ENCODE data around the gene TRIP6. TPM values are rescaled to one million over a fixed set of nuclear protein-coding genes. Genes with fewer than 3 reads are reported as not detected.

Gene TRIP6
- total RNA-seq, 4 donors from 2014 or later, result 4.6 to 9.1 (median 7.3) TPM

DNA sequence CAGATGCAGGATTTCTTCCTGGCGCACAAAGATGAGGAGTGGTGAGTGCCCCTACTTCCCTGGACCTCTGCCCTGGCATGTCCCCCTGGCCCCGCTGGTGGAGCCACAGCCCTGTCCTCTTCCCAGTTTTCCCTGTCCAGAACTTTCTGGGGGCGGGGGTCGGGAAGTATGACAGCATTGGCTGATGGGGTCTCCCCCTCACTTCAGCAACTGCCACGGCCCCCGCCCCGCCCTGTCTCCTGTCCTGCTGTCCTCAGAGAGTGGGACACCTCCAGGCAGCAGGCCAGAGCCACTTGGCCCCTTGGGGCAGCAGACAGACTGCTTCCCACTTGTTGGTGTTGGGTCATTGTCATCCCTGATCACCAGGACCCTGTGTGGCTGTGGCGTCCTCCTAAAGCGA, 15.0 kb downstream of the TRIP6 start:
- Histone ChIP-seq H3K27ac (no peak overlapping the region), H3K9me3 (no peaks in the 10 kb centered on the region), H3K4me1 (peaks cover 15 to 16% of the 10 kb centered on the region in 2 donors), H3K27me3 (no peaks in the 10 kb centered on the region), H3K36me3 (peaks cover 0 to 75% of the 10 kb centered on the region in 2 donors), H3K4me3 (no peak overlapping the region)
- TF ChIP-seq, protein P1, sequence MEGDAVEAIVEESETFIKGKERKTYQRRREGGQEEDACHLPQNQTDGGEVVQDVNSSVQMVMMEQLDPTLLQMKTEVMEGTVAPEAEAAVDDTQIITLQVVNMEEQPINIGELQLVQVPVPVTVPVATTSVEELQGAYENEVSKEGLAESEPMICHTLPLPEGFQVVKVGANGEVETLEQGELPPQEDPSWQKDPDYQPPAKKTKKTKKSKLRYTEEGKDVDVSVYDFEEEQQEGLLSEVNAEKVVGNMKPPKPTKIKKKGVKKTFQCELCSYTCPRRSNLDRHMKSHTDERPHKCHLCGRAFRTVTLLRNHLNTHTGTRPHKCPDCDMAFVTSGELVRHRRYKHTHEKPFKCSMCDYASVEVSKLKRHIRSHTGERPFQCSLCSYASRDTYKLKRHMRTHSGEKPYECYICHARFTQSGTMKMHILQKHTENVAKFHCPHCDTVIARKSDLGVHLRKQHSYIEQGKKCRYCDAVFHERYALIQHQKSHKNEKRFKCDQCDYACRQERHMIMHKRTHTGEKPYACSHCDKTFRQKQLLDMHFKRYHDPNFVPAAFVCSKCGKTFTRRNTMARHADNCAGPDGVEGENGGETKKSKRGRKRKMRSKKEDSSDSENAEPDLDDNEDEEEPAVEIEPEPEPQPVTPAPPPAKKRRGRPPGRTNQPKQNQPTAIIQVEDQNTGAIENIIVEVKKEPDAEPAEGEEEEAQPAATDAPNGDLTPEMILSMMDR (IDR thresholded peaks at IDR 0.05 in 4 of 5, conservative IDR thresholded peaks at IDR 0.05 in 1 of 5), result no peak
- TF ChIP-seq POLR2A (IDR thresholded peaks at IDR 0.05), result no peak
- ATAC-seq (no peak), DNase-seq (no peak)
- intact Hi-C loops (cut with DNase I; ENCODE audit: low total_unique reads), result no loop called here
- in situ Hi-C loops (cut with MboI; ENCODE audit: low sequenced_read_pairs in 4 of 4), result no loop called here

DNA sequence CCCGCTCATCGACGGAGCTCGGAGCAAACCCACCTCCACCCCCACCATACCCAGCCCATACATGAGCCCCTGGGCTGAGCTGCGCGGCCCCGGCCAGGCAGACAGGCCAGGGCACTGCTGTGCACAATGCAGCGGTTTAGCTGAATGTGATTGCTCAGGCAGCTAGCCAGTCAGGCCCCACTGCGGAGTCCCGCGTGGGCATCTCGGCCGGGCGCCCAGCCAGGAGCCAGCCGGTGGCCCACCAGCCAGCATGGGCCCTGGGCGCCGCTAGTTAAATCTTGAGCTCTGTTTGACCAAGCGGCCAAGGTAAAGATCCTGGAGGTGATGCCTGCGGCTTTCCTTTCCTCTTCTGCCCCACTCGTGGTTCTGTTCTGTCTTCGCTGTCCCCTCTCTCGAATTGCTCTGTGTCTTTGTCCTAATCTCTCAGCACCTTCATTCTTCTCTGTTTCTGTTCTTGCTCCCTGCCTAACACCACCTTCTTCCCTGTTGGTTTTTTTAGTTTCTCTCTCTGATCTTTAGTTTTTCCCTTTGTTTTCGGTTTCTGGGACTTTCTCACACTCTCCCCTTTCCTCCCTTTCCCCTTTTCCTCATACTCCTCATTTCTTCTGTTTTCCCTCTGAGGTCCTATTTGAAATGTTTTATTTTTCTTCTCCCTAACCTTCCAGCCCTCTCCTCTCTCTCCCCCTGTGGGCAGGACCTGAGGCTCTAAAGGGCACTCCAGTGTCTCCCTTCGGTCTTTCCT, 15.8 kb downstream of the TRIP6 start:
- H3K36me3 ChIP-seq, result peaks cover 0 to 83% of the 10 kb centered on the region in 2 donors
- no peaks in the 10 kb centered on the region for H3K9me3 ChIP-seq
- H3K4me3 ChIP-seq, result no peak overlapping the region
- peaks cover 11 to 13% of the 10 kb centered on the region in 2 donors for H3K4me1 ChIP-seq
- intact Hi-C loops (cut with DNase I; ENCODE audit: low total_unique reads) (no loop called here), in situ Hi-C loops (cut with MboI; ENCODE audit: low sequenced_read_pairs in 4 of 4) (no loop called here)
- no peak for ATAC-seq
- no peaks in the 10 kb centered on the region for H3K27me3 ChIP-seq
- DNase-seq, result no peak
- TF ChIP-seq POLR2A (IDR thresholded peaks at IDR 0.05), result no peak
- TF ChIP-seq, protein P1 (IDR thresholded peaks at IDR 0.05 in 4 of 5, conservative IDR thresholded peaks at IDR 0.05 in 1 of 5), result no peak
- no peak overlapping the region for H3K27ac ChIP-seq

DNA sequence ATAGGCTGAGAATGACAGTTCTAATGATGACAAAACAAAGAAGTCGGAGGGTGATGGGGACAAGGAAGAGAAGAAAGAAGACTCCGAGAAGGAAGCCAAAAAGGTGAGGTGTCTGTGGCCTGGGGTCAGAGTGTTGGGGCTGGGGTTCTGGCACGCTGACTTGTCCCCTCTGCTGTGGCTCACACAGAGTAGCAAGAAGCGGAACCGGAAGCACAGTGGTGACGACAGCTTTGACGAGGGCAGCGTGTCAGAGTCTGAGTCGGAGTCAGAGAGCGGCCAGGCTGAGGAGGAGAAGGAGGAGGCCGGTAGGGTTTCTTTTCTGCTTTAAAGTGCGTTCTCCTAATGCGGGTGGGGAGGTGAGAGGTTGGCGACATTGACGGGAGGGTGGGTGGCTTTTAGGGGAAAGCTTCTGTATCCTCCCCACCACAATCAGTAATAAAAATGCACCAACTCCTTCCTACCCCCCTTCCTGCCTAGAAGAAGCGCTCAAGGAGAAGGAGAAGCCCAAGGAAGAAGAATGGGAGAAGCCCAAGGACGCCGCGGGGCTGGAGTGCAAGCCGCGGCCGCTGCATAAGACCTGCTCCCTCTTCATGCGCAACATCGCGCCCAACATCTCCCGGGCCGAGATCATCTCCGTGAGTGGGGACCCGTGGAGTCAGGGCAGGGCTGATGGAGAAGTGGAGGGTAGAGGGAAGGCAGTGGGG, 17.7 kb downstream of the TRIP6 start:
- H3K4me1 ChIP-seq, result peaks cover 16% of the 10 kb centered on the region in 2 donors
- TF ChIP-seq, protein P1 (IDR thresholded peaks at IDR 0.05 in 4 of 5, conservative IDR thresholded peaks at IDR 0.05 in 1 of 5), result no peak
- TF ChIP-seq POLR2A (IDR thresholded peaks at IDR 0.05), result no peak
- in situ Hi-C loops (cut with MboI; ENCODE audit: low sequenced_read_pairs in 4 of 4), result no loop called here
- no peaks in the 10 kb centered on the region for H3K9me3 ChIP-seq
- no peak for DNase-seq
- no peak overlapping the region for H3K4me3 ChIP-seq
- H3K36me3 ChIP-seq, result peaks cover 0 to 85% of the 10 kb centered on the region in 2 donors
- no peaks in the 10 kb centered on the region for H3K27me3 ChIP-seq
- intact Hi-C loops (cut with DNase I; ENCODE audit: low total_unique reads), result no loop called here
- no peak for ATAC-seq
- no peak overlapping the region for H3K27ac ChIP-seq

DNA sequence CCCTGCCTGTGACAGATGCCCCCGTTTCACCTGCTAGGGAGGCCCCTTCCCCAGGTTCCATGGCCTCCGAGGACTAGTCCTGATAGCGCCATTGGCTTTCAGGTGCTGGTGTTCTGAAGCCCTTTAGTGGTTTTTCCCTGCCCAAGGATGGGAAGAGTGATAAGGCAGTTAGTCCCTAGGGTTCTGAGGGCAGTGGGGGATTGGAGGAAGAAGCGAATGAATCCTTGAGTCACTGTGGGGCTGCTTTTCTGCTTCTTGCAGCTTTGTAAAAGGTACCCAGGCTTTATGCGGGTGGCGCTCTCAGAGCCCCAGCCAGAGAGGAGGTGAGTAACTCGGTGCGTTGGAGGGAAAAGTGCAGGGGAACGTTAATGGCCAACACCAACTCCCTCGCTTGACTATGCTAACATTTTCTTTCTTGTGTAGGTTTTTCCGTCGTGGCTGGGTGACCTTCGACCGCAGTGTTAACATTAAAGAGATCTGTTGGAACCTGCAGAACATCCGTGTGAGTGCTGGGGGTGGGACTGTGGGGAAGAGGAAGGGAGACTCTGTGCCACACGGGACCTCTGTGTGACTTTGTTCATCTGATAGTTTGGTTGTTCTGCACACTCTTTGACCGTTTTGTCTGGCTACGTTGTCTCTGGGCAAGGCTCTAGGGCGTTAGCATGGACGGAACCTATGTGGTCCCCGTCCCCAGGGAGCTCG, 18.4 kb downstream of the TRIP6 start:
- H3K36me3 ChIP-seq, result peaks cover 0 to 80% of the 10 kb centered on the region in 2 donors
- intact Hi-C loops (cut with DNase I; ENCODE audit: low total_unique reads) (no loop called here), in situ Hi-C loops (cut with MboI; ENCODE audit: low sequenced_read_pairs in 4 of 4) (no loop called here)
- H3K9me3 ChIP-seq, result no peaks in the 10 kb centered on the region
- no peak for DNase-seq
- TF ChIP-seq, protein P1 (IDR thresholded peaks at IDR 0.05 in 4 of 5, conservative IDR thresholded peaks at IDR 0.05 in 1 of 5), result no peak
- no peak for TF ChIP-seq POLR2A (IDR thresholded peaks at IDR 0.05)
- no peaks in the 10 kb centered on the region for H3K27me3 ChIP-seq
- no peak overlapping the region for H3K27ac ChIP-seq
- peaks cover 14 to 22% of the 10 kb centered on the region in 2 donors for H3K4me1 ChIP-seq
- H3K4me3 ChIP-seq, result no peak overlapping the region
- ATAC-seq, result no peak

All from gastrocnemius medialis (tissue), 4 donors.